HG02884 (cell line): ENCODE results near the gene DNAH11.

Source experiments
- ATAC-seq: cut with Tn5 transposase; IDR thresholded peaks from one replicate; pipeline ENCODE4 v1.9.1; 2021; ENCODE audit warnings: mild to moderate bottlenecking, moderate library complexity; ENCODE audit not compliant: unreplicated experiment

The DNAH11 gene

DNA sequence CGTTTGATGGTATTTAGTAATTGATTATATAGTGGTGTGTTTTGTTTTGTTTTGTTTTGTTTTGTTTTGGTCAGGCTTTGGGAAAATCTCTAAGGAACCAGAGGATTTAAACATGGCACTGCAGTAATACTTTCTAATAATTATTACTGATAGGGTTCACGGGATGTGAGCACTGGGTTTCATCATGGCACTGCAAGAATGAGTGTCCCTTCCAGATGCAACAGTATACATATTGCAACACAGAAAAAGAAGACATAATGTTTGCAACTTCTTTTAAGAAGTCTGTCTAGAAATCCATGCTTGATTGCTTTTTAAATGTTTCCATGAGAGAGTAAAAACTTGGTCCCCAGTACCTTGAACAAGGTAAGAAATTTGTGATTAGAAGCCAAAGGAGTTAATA, 405.1 kb downstream of the DNAH11 start:
- no peak for ATAC-seq

GRCh38 chr7:21948364-21948763, 405.5 kb downstream of the DNAH11 start:
- no peak for ATAC-seq

DNA sequence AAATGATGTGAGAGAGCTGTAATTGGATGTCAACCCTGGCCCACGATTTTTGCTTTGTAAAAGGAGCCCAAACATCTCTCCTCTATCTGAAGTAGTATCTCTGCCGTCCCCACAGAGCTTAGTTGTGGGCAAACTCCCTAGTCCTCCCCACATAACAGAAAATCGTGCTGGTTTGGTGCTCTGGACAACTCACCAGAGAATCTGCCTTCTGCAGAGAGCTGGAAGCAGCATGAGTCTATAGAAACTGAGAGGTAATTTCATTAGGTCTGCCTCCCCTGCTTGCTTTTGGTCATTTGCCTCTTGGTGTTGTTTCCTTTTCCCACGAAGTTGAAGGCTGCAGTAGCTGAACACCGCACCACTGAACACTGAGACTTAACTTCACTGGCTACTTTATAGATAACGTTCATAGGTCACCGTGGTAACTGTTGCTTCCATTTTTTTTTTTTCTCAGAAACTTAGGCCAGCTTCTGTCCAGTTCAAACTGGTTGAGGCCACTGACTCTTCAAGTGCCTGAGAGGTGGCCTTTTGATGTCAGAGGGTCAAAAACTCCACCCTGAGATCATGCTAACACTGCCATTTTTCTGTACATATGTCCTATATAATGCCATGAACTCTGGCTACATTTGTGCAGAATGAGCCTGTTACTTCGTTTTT, 406.2 kb downstream of the DNAH11 start:
- no peak for ATAC-seq
